Measurements from ENCODE around the gene SEMA3E.

DNA sequence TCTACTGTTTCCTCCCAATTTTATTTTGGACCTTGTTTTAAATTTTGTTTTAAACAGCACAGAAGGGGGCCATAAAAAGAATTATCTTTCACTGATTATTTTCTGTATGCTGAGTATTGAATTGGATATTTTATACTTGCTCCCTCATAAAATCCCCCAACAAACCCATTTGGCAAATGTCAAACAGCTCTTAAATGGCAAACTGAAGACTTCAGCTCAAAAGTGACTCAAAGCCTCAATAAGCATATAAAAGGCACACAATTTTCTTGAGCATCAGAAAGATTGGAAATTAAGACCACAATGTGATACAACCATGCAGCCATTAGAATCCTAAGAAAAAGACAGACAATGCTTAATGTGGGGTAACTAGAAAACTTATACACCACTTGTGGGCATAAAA is 199.2 kb downstream of the SEMA3E start:
- TF ChIP-seq GATA2 (IDR thresholded peaks at IDR 0.05; ENCODE audit: low read depth, low read length): no peak
- TF ChIP-seq GATA3 (IDR thresholded peaks at IDR 0.05; ENCODE audit: low read depth, low read length): no peak
